HEK293T (cell line): ENCODE data around the gene CDKN2B-AS1.

Source experiments
- CTCF ChIA-PET: fragments of 350-600 bp; formaldehyde crosslinking; extraction: SDS; loops from one replicate; lab custom pipeline; 2021; ENCODE audit warnings: antibody characterized with exemption, inconsistent platforms; lab: Yijun Ruan, JAX
- POLR2A ChIA-PET: fragments of 350-600 bp; formaldehyde crosslinking; extraction: SDS; loops from one replicate; lab custom pipeline; 2020; ENCODE audit warnings: antibody characterized with exemption, inconsistent platforms; lab: Yijun Ruan, JAX
- DNase-seq: peaks from one replicate; pipeline ENCODE4 v3.0.0; 2012; ENCODE audit warnings: mixed read lengths; ENCODE audit errors: extremely low spot score
- ARNT ChIP-seq: fragments of 450-650 bp; IDR thresholded peaks from 2 replicates; pipeline ENCODE4 v1.6.1; 2017; ENCODE audit warnings: mild to moderate bottlenecking
- BHLHE40 ChIP-seq: fragments of 450-650 bp; IDR thresholded peaks from 2 replicates; pipeline ENCODE4 v1.6.1; 2016; ENCODE audit warnings: mild to moderate bottlenecking, moderate library complexity, borderline replicate concordance
- CTBP1 ChIP-seq: fragments of 450-650 bp; IDR thresholded peaks from 2 replicates; pipeline ENCODE4 v1.6.1; 2016; ENCODE audit warnings: borderline replicate concordance
- ELF4 ChIP-seq: fragments of 450-650 bp; IDR thresholded peaks from 2 replicates; pipeline ENCODE4 v1.6.1; 2017; ENCODE audit warnings: antibody characterized with exemption
- FOXA1 ChIP-seq: fragments of 450-650 bp; IDR thresholded peaks from 2 replicates; pipeline ENCODE4 v1.6.1; 2016; ENCODE audit warnings: mild to moderate bottlenecking
- FOXK2 ChIP-seq: fragments of 450-650 bp; IDR thresholded peaks from 2 replicates; pipeline ENCODE4 v1.6.1; 2016; ENCODE audit warnings: mild to moderate bottlenecking
- FOXM1 ChIP-seq: fragments of 450-650 bp; IDR thresholded peaks from 2 replicates; pipeline ENCODE4 v1.6.1; 2017; ENCODE audit warnings: mild to moderate bottlenecking, borderline replicate concordance
- HDGF ChIP-seq: fragments of 450-650 bp; IDR thresholded peaks from 2 replicates; pipeline ENCODE4 v1.6.1; 2017; ENCODE audit warnings: antibody characterized with exemption, borderline replicate concordance
- L3MBTL2 ChIP-seq: fragments of 450-650 bp; conservative IDR thresholded peaks from 2 replicates; pipeline ENCODE4 v1.6.1; 2016; ENCODE audit warnings: mild to moderate bottlenecking
- LEF1 ChIP-seq: fragments of 450-650 bp; IDR thresholded peaks from 2 replicates; pipeline ENCODE4 v1.6.1; 2017; ENCODE audit warnings: mild to moderate bottlenecking, borderline replicate concordance
- NFRKB ChIP-seq: fragments of 450-650 bp; IDR thresholded peaks from 2 replicates; pipeline ENCODE4 v1.6.1; 2016; ENCODE audit warnings: mild to moderate bottlenecking, moderate library complexity
- SP1 ChIP-seq: fragments of 450-650 bp; IDR thresholded peaks from 2 replicates; pipeline ENCODE4 v1.6.1; 2017
- SUZ12 ChIP-seq: fragments of 450-650 bp; IDR thresholded peaks from 2 replicates; pipeline ENCODE4 v1.6.1; 2016; ENCODE audit warnings: mild to moderate bottlenecking
- TARDBP ChIP-seq: fragments of 450-650 bp; IDR thresholded peaks from 2 replicates; pipeline ENCODE4 v1.6.1; 2016
- ZNF384 ChIP-seq: fragments of 450-650 bp; IDR thresholded peaks from 2 replicates; pipeline ENCODE4 v1.6.1; 2016
- TF ChIP-seq, protein P1 (sequence below): fragments of 450-650 bp; IDR thresholded peaks from 2 replicates; pipeline ENCODE4 v1.6.1; 2016

The CDKN2B-AS1 gene

GRCh38 chr9:22060831-22061383 is 66.3 kb downstream of the CDKN2B-AS1 start:
- ChIA-PET POLR2A (no interaction called here), CTCF (no interaction called here)
- no peak for DNase-seq
- TF ChIP-seq ELF4 = no peak
- TF ChIP-seq FOXM1 = no peak
- TF ChIP-seq LEF1 = no peak
- TF ChIP-seq CTBP1 = no peak
- no peak for TF ChIP-seq ZNF384
- TF ChIP-seq ARNT = no peak
- TF ChIP-seq FOXK2 = no peak
- no peak for TF ChIP-seq FOXA1
- no peak for TF ChIP-seq HDGF
- TF ChIP-seq, protein P1, sequence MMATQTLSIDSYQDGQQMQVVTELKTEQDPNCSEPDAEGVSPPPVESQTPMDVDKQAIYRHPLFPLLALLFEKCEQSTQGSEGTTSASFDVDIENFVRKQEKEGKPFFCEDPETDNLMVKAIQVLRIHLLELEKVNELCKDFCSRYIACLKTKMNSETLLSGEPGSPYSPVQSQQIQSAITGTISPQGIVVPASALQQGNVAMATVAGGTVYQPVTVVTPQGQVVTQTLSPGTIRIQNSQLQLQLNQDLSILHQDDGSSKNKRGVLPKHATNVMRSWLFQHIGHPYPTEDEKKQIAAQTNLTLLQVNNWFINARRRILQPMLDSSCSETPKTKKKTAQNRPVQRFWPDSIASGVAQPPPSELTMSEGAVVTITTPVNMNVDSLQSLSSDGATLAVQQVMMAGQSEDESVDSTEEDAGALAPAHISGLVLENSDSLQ = no peak
- no peak for TF ChIP-seq NFRKB
- no peak for TF ChIP-seq BHLHE40
- no peak for TF ChIP-seq L3MBTL2

- TF ChIP-seq TARDBP (no peak), SP1 (no peak), ARNT (no peak), CTBP1 (no peak), FOXA1 (no peak), FOXM1 (no peak), ZNF384 (no peak), ELF4 (no peak), LEF1 (no peak), L3MBTL2 (no peak), SUZ12 (no peak), BHLHE40 (no peak), FOXK2 (no peak), NFRKB (no peak), HDGF (no peak)
- TF ChIP-seq, protein P1 = no peak
- ChIA-PET POLR2A (no interaction called here), CTCF (no interaction called here)
- no peak for DNase-seq
These were observed 70.4 kb downstream of the CDKN2B-AS1 start for GRCh38 chr9:22064957-22065356.

GRCh38 chr9:22065431-22066200 is 71.0 kb downstream of the CDKN2B-AS1 start:
- CTCF ChIA-PET = no interaction called here
- POLR2A ChIA-PET = no interaction called here
- DNase-seq = no peak
- TF ChIP-seq ZNF384 (no peak), SP1 (no peak), ARNT (no peak), L3MBTL2 (no peak), SUZ12 (no peak), ELF4 (no peak), CTBP1 (no peak), NFRKB (no peak), LEF1 (no peak), HDGF (no peak), BHLHE40 (no peak), FOXM1 (no peak), FOXA1 (no peak), FOXK2 (no peak), TARDBP (no peak)
- TF ChIP-seq, protein P1 = no peak

DNA sequence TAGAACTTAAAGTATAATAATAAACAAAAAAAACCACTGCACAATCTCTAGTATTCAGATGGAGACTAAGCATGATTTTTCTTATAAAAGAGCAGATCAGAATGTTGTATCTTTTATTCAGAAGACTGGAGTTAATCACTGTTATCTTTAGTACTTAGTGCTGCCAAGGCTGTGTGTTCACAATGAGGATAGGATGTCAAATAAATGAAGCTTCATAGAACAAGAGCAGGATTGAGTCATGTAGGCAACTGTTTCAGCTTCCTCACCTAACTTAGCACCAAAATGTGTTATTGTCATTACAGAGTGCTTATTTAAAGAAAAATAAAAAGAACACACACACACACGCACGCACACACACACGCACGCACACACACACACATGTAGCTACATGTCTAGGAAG is 72.6 kb downstream of the CDKN2B-AS1 start:
- DNase-seq = no peak
- ChIA-PET CTCF (no interaction called here), POLR2A (no interaction called here)
- TF ChIP-seq SP1 (no peak), TARDBP (no peak), FOXA1 (no peak), SUZ12 (no peak), CTBP1 (no peak), LEF1 (no peak), HDGF (no peak), FOXM1 (no peak), ARNT (no peak), BHLHE40 (no peak), ZNF384 (no peak), L3MBTL2 (no peak), ELF4 (no peak), NFRKB (no peak), FOXK2 (no peak)
- TF ChIP-seq, protein P1 = no peak

- DNase-seq = no peak
- ChIA-PET POLR2A (no interaction called here), CTCF (no interaction called here)
- TF ChIP-seq FOXA1 = no peak
These were observed 73.8 kb downstream of the CDKN2B-AS1 start for GRCh38 chr9:22068369-22068768.
